Adrenal gland (tissue), 5 donors: Measurements from ENCODE around the gene WHRN.

Experiments
- CTCF ChIP-seq, 6 experiments: fragments of 450-650 bp in 4 of 6; fragments of 200-600 bp in 2 of 6; sonication (generic) in 1 of 6; IDR thresholded peaks; 1 replicate in 5 of 6; 2 replicates in 1 of 6; pipeline versions ENCODE4 v1.5.1 to v1.8.0; 2016 to 2021; ENCODE audit warnings: antibody characterized with exemption in 6 of 6, mild to moderate bottlenecking in 2 of 6, moderate library complexity in 1 of 6
- POLR2A ChIP-seq, 2 donors: fragments of 450-650 bp; IDR thresholded peaks; one replicate each; pipeline ENCODE4 v1.6.1; 2017; ENCODE audit warnings: antibody characterized with exemption in 2 of 2, mild to moderate bottlenecking in 2 of 2, moderate library complexity in 1 of 2
- donor health status: DM: no; HTN: no; CAD: no.

DNA sequence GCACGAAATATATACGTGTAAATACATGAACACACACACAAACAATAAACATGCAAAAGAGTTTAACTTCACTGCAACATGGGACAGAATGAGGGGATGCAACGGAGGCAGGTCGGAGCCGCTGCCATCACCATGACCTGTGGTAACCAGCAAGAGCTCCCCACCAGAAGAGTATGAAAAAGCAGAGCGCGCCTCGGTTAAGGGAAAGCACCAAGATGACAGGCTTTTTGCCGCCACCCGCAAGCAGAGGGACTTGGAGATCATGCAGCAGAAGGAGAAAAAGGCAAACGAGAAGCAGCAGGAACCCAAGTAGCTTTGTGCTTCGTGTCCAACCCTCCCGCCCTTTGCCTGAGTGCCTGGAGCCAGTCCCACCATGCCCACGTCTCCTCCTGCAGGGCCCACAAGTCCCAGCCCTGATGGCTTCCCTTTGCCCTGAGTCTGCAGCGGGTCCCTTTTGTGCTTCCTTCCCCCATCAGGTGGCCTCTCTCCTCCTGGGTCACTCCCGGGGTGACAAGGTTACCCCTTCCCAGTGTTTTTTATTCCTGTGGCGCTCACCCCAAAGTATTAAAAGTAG is 13.8 kb downstream of the WHRN start:
- TF ChIP-seq CTCF (IDR thresholded peaks at IDR 0.05): no peak
- TF ChIP-seq POLR2A (IDR thresholded peaks at IDR 0.05): no peak
